Liver (tissue), 9 donors: ENCODE data around the gene SOX21. TPM values are rescaled to one million over a fixed set of nuclear protein-coding genes. Genes with fewer than 3 reads are reported as not detected.

Experiments
- DNase-seq: peaks from one replicate; pipeline ENCODE4 v3.0.0-alpha.2; 2017; ENCODE audit warnings: low spot score
- H3K27ac ChIP-seq, 2 donors: one replicate each; pipeline ENCODE4 v1.7.0; 2013; ENCODE audit warnings: inconsistent platforms in 2 of 2, low read length in 2 of 2, control low read depth in 1 of 2, low read depth in 1 of 2, mild to moderate bottlenecking in 1 of 2
- H3K27me3 ChIP-seq, 4 donors: one replicate each; pipeline versions ENCODE4 v1.6.1 to v1.7.0; 2013; ENCODE audit warnings: low read length in 3 of 4, inconsistent platforms in 1 of 4, mild to moderate bottlenecking in 1 of 4, moderate library complexity in 1 of 4; ENCODE audit not compliant: control insufficient read depth in 4 of 4, insufficient read depth in 4 of 4
- H3K36me3 ChIP-seq, 4 donors: one replicate each; pipeline versions ENCODE4 v1.6.1 to v1.7.0; 2013; ENCODE audit warnings: low read length in 3 of 4, mild to moderate bottlenecking in 3 of 4, low read depth in 1 of 4, moderate library complexity in 1 of 4; ENCODE audit not compliant: control insufficient read depth in 4 of 4, insufficient read depth in 3 of 4
- H3K4me1 ChIP-seq, 4 donors: one replicate each; pipeline versions ENCODE4 v1.6.1 to v1.7.0; 2013; ENCODE audit warnings: low read length in 3 of 4, mild to moderate bottlenecking in 3 of 4, moderate library complexity in 1 of 4; ENCODE audit not compliant: control insufficient read depth in 4 of 4, insufficient read depth in 4 of 4
- H3K4me3 ChIP-seq, 3 donors: one replicate each; pipeline versions ENCODE4 v1.6.1 to v1.7.0; 2013; ENCODE audit warnings: low read length in 3 of 3, control low read depth in 1 of 3, low read depth in 1 of 3, mild to moderate bottlenecking in 1 of 3
- H3K9ac ChIP-seq, 2 donors: one replicate each; pipeline ENCODE4 v1.7.0; 2013; ENCODE audit warnings: low read length in 2 of 2, mild to moderate bottlenecking in 2 of 2, moderate library complexity in 2 of 2, control low read depth in 1 of 2, low read depth in 1 of 2
- H3K9me3 ChIP-seq, 4 donors: one replicate each; pipeline versions ENCODE4 v1.6.1 to v1.7.0; 2013; ENCODE audit warnings: low read length in 3 of 4; ENCODE audit not compliant: control insufficient read depth in 4 of 4
- ATF3 ChIP-seq: IDR thresholded peaks from 2 replicates; pipeline ENCODE4 v1.6.1; 2016; ENCODE audit warnings: antibody characterized with exemption
- EGR1 ChIP-seq, 2 donors: IDR thresholded peaks; 2 replicates each; pipeline ENCODE4 v1.6.1; 2016 to 2018; ENCODE audit warnings: antibody characterized with exemption in 2 of 2, low read depth in 2 of 2
- GABPA ChIP-seq, 2 donors: IDR thresholded peaks in 1 of 2; conservative IDR thresholded peaks in 1 of 2; 2 replicates each; pipeline ENCODE4 v1.6.1; 2016; ENCODE audit warnings: antibody characterized with exemption in 2 of 2, mild to moderate bottlenecking in 1 of 2, moderate library complexity in 1 of 2
- HNF4A ChIP-seq, 2 donors: conservative IDR thresholded peaks; 2 replicates each; pipeline ENCODE4 v1.6.1; 2016; ENCODE audit warnings: antibody characterized with exemption in 2 of 2, mild to moderate bottlenecking in 2 of 2
- JUND ChIP-seq, 2 donors: IDR thresholded peaks; 2 replicates each; pipeline ENCODE4 v1.6.1; 2016; ENCODE audit warnings: antibody characterized with exemption in 2 of 2
- MAX ChIP-seq: IDR thresholded peaks from 2 replicates; pipeline ENCODE4 v1.6.1; 2016; ENCODE audit warnings: antibody characterized with exemption
- NR2F2 ChIP-seq: IDR thresholded peaks from 2 replicates; pipeline ENCODE4 v1.6.1; 2016; ENCODE audit warnings: antibody characterized with exemption
- REST ChIP-seq: IDR thresholded peaks from 2 replicates; pipeline ENCODE4 v1.6.1; 2016; ENCODE audit warnings: antibody characterized with exemption, mild to moderate bottlenecking
- RXRA ChIP-seq, 2 donors: IDR thresholded peaks; 2 replicates each; pipeline ENCODE4 v1.6.1; 2017 to 2018; ENCODE audit warnings: antibody characterized with exemption in 2 of 2, mild to moderate bottlenecking in 1 of 2
- TAF1 ChIP-seq: conservative IDR thresholded peaks from 2 replicates; pipeline ENCODE4 v1.6.1; 2016; ENCODE audit warnings: antibody characterized with exemption, mild to moderate bottlenecking
- YY1 ChIP-seq: IDR thresholded peaks from 2 replicates; pipeline ENCODE4 v1.6.1; 2016; ENCODE audit warnings: antibody characterized with exemption, mild to moderate bottlenecking
- WGBS: extraction: QIAGEN DNeasy Blood & Tissue Kit; methylation state at CpG from one replicate; pipeline ENCODE4 v1.1.7; 2013; 5-methylcytosine and 5-hydroxymethylcytosine counted together
- polyA plus RNA-seq, 2 donors: library from polyadenylated mRNA; stranded (reverse) in 1 of 2; unstranded in 1 of 2; fragments of 200-250 nt in 1 of 2; fragments of >200 nt in 1 of 2; fragmentation: Nextera tagmentation in 1 of 2; extraction: Ambion mirVana in 1 of 2; gene quantifications; one replicate each; pipeline versions ENCODE4 v1.2.1 to v1.2.3, GENCODE V29; 2013 to 2015
- total RNA-seq, 2 donors: library from RNA; depleted of rRNA; stranded (reverse); fragments of >200 nt; gene quantifications; one replicate each; pipeline ENCODE4 v1.2.3, GENCODE V29; 2014
- donor health status: healthy.
- donor health status: healthy.
- donor health status: healthy.
- donor health status: healthy.
- donor health status: healthy.

Gene SOX21
- total and polyA plus RNA-seq, 4 donors: not detected

- TF ChIP-seq ATF3: no peak
Measured at GRCh38 chr13:94702181-94703041, 9.9 kb downstream of the SOX21 start (continued).

- Histone ChIP-seq H3K27ac (no peak overlapping the region), H3K9ac (no peak overlapping the region)
- WGBS: 23% methylated on average over 42 of the region's 42 CpGs
Measured at GRCh38 chr13:94701313-94702180, 10.8 kb downstream of the SOX21 start.

GRCh38 chr13:94700536-94700935 is 11.8 kb downstream of the SOX21 start:
- H3K9ac ChIP-seq: no peak overlapping the region
- no peak for DNase-seq
- peaks cover 0 to 6% (median 1%) of the 10 kb centered on the region in 4 donors for H3K4me1 ChIP-seq
- H3K27me3 ChIP-seq: peaks cover 10 to 24% (median 16%) of the 10 kb centered on the region in 4 donors
- no peaks in the 10 kb centered on the region for H3K9me3 ChIP-seq
- WGBS: 67% methylated on average over 5 of the region's 5 CpGs
- no peaks in the 10 kb centered on the region for H3K36me3 ChIP-seq
- H3K27ac ChIP-seq: no peak overlapping the region
- no peak overlapping the region for H3K4me3 ChIP-seq
- TF ChIP-seq NR2F2: no peak
- no peak for TF ChIP-seq JUND (IDR thresholded peaks at IDR 0.05)
- no peak for TF ChIP-seq TAF1
- TF ChIP-seq EGR1 (IDR thresholded peaks at IDR 0.05; ENCODE audit: low read depth in 2 of 2): no peak
- no peak for TF ChIP-seq REST
- TF ChIP-seq RXRA (IDR thresholded peaks at IDR 0.05): no peak

More at GRCh38 chr13:94701313-94702180, 10.8 kb downstream of the SOX21 start:
- H3K4me1 ChIP-seq: peaks cover 0 to 6% (median 1%) of the 10 kb centered on the region in 4 donors
- H3K36me3 ChIP-seq: no peaks in the 10 kb centered on the region
- H3K9me3 ChIP-seq: no peaks in the 10 kb centered on the region
- peaks cover 10 to 32% (median 20%) of the 10 kb centered on the region in 4 donors for H3K27me3 ChIP-seq
- no peak overlapping the region for H3K4me3 ChIP-seq
- no peak for DNase-seq
- TF ChIP-seq YY1 (no peak), HNF4A (conservative IDR thresholded peaks at IDR 0.05) (no peak), MAX (no peak), GABPA (IDR thresholded peaks at IDR 0.05 in 1 of 2, conservative IDR thresholded peaks at IDR 0.05 in 1 of 2) (no peak)
